Upper lobe of right lung (tissue), 1 donor: ENCODE measurements around the gene GCLM. TPM values are rescaled to one million over a fixed set of nuclear protein-coding genes. Genes with fewer than 3 reads are reported as not detected.
A peak's percentile ranks its signal among the peaks of the same experiment; 100 is the strongest.
"Not testable (repeated sequence)": the region's sequence is repeated elsewhere in the genome, so short reads cannot be mapped to it uniquely, and the experiment has no call there.

Experiments used
- ATAC-seq: fragments of 200-7000 bp; cut with Tn5 transposase; one replicate; pipeline ENCODE4 v1.9.1; 2020; ENCODE audit warnings: mild to moderate bottlenecking, moderate library complexity
- DNase-seq: peaks from one replicate; pipeline ENCODE4 v3.0.0-alpha.2; 2020
- H3K27ac ChIP-seq: fragments of 200-600 bp; one replicate; pipeline ENCODE4 v1.8.0; 2022
- H3K27me3 ChIP-seq: fragments of 200-600 bp; one replicate; pipeline ENCODE4 v1.8.0; 2022; ENCODE audit warnings: mild to moderate bottlenecking
- H3K36me3 ChIP-seq: fragments of 200-600 bp; one replicate; pipeline ENCODE4 v1.8.0; 2022
- H3K4me1 ChIP-seq: fragments of 200-600 bp; one replicate; pipeline ENCODE4 v1.8.0; 2022
- H3K4me3 ChIP-seq: fragments of 200-600 bp; one replicate; pipeline ENCODE4 v1.8.0; 2022; ENCODE audit warnings: mild to moderate bottlenecking
- H3K9me3 ChIP-seq: fragments of 200-600 bp; one replicate; pipeline ENCODE4 v1.8.0; 2022
- CTCF ChIP-seq: fragments of 200-600 bp; IDR thresholded peaks from one replicate; pipeline ENCODE4 v1.8.0; 2022; ENCODE audit warnings: antibody characterized with exemption
- intact Hi-C: fragments of 100-400 bp; cut with DNase I; formaldehyde crosslinking; loops from one replicate; pipeline ENCODE4 v1.11.0; 2022
- long read RNA-seq: library from polyadenylated mRNA; unstranded; transcript quantifications from one replicate; pipeline ENCODE4 v2.0.0, GENCODE V29; 2021
- total RNA-seq: library from RNA; stranded (reverse); fragmentation: NEBNext Ultra II Directional; extraction: Animal tissue kit (Norgen Biotek cat#: 25700); gene quantifications from one replicate; pipeline ENCODE4 v1.2.1, GENCODE V29; 2021
- donor health status: DM: no; HTN: yes; CAD: no; lungs with severe emphysema.

Gene GCLM
- 24.5 TPM for total RNA-seq
- long read RNA-seq, full-length matches to known transcripts, result 41 of 45 reads
- long read RNA-seq, partial matches to known transcripts, result 2 of 45 reads
- long read RNA-seq, other reads (novel, unspliced or antisense), result 2 of 45 reads

GRCh38 chr1:93909146-93910050 is at the start of gene GCLM:
Gene GCLM (minus strand): TSS chr1:93909430. CDS start chr1:93909163, 267 bp downstream.
- Histone ChIP-seq H3K4me3 (peak within 1 kb of the TSS; percentile 85), H3K36me3 (no peaks in the 10 kb centered on the region), H3K4me1 (peaks cover 15% of the 10 kb centered on the region), H3K27me3 (no peaks in the 10 kb centered on the region), H3K27ac (peak within 1 kb of the TSS; percentile 82), H3K9me3 (peaks cover 4% of the 10 kb centered on the region)
- intact Hi-C loops, result no loop called here
- peak; percentile 97 for DNase-seq
- TF ChIP-seq CTCF, result peak; percentile 87
- peak; percentile 99 for ATAC-seq

GRCh38 chr1:93958726-93959100 is 49.5 kb upstream of the GCLM start:
- TF ChIP-seq CTCF, result no peak
- DNase-seq, result no peak
- ATAC-seq, result no peak
- Histone ChIP-seq H3K4me3 (no peak overlapping the region), H3K9me3 (no peaks in the 10 kb centered on the region), H3K4me1 (no peaks in the 10 kb centered on the region), H3K27ac (no peak overlapping the region), H3K36me3 (no peaks in the 10 kb centered on the region), H3K27me3 (no peaks in the 10 kb centered on the region)
- intact Hi-C loops, result no loop called here

- Histone ChIP-seq H3K27ac (no peak overlapping the region), H3K4me3 (no peak overlapping the region), H3K9me3 (no peaks in the 10 kb centered on the region), H3K4me1 (no peaks in the 10 kb centered on the region), H3K27me3 (no peaks in the 10 kb centered on the region), H3K36me3 (no peaks in the 10 kb centered on the region)
- no peak for DNase-seq
- intact Hi-C loops, result no loop called here
- no peak for TF ChIP-seq CTCF
- ATAC-seq, result no peak
Observed at GRCh38 chr1:93958032-93958725, 48.9 kb upstream of the GCLM start.

- no peak for TF ChIP-seq CTCF
Observed at GRCh38 chr1:93955765-93956164, 46.5 kb upstream of the GCLM start.

GRCh38 chr1:93947002-93947686 is 37.9 kb upstream of the GCLM start:
- H3K27me3 ChIP-seq, H3K9me3 ChIP-seq, H3K36me3 ChIP-seq, H3K4me3 ChIP-seq, ATAC-seq, H3K4me1 ChIP-seq, H3K27ac ChIP-seq, DNase-seq, intact Hi-C loops: not testable (repeated sequence)

More at GRCh38 chr1:93955765-93956164, 46.5 kb upstream of the GCLM start:
- intact Hi-C loops, result no loop called here
- Histone ChIP-seq H3K9me3 (no peaks in the 10 kb centered on the region), H3K4me1 (no peaks in the 10 kb centered on the region), H3K27ac (no peak overlapping the region), H3K27me3 (no peaks in the 10 kb centered on the region), H3K36me3 (no peaks in the 10 kb centered on the region), H3K4me3 (no peak overlapping the region)
- DNase-seq (no peak), ATAC-seq (no peak)
